Astrocyte of the hippocampus (primary cell): ENCODE measurements around the gene TMEM209.
A peak's percentile ranks its signal among the peaks of the same experiment; 100 is the strongest.
"Not testable (repeated sequence)": the region's sequence is repeated elsewhere in the genome, so short reads cannot be mapped to it uniquely, and the experiment has no call there.

Source experiments
- DNase-seq: peaks from one replicate; pipeline ENCODE4 v3.0.0; 2011; ENCODE audit warnings: low read depth, low spot score

Gene TMEM209

DNA sequence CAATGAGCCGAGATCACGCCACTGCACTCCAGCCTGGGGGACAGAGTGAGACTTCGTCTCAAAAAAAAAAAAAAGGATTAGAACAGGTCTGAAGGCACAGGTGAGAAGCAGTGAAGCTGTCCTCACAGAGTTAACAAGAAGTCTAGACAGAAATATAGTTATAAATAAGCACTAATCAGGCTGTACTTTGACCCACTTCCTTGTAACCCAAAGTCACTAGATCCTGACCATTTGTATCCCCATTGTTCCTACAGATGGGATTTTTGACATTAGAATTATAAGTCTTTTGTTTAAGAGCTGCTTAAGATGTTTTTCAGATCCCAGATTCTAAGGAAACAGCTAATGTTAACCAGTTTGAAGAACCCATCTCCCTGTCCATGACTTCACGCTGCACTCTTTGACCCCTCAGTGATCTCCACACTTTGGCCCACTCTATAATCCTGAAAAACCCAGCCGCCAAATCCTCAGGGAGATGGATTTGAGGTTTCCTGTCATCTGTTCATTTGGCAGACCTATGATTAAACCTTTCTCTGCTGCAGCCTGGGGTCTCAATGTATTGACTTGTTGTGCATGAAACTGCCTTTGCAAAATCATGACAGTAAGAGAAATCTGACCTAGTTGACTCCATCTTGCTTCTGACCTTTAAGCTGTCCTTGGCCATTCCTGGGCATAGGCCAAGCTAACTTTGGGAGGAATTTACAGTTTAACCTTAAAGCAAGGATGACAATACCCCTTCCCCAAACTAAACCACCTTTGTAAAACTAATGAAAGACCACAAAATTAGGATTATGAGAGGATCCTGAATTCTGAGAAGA is 13.8 kb upstream of the TMEM209 start:
- DNase-seq, result no peak

GRCh38 chr7:130216750-130217149 is 11.5 kb upstream of the TMEM209 start:
- no peak for DNase-seq

DNA sequence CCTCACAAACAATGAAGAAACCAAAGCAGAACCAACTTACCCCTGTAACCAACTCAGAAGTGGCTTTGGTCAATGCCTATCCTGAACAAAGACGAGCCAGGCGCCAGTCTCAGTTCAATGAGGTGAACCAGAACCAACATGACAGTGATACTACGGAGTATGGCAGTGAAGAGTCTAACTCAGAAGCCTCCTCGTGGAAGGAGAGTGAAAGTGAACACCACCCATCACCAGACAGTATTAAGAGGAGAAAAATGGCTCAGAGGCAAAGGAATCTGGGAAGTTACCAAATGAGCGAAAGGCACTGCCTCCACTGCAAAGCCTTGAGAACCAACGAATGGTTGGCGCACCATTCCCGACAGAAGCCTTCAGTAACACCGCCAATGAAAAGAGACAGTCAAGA is 10.8 kb upstream of the TMEM209 start:
- DNase-seq, result no peak

DNA sequence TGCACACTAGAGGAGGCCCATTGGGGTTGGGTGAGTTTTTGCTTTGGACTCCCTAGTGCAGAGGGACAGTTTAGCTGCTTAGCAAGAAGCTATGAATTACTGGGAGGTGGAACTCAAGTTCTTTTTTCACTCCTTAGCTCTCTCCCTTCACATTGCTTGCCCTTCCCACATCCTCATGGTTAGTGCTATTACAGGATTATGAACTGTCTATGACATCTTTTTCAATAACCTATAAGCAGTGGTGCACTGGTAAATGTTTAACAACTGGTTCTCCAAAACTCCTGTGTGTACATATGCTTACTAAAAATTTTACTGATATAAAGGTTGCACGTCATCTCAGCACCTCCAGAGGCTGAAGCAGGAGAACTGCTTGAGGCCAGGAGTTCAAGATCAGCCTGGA is 8.6 kb upstream of the TMEM209 start:
- DNase-seq, result no peak

- peak; percentile 30 for DNase-seq
Observed at GRCh38 chr7:130210181-130210935, 5.2 kb upstream of the TMEM209 start.

GRCh38 chr7:130208516-130208915 is 3.3 kb upstream of the TMEM209 start:
- DNase-seq, result no peak

- no peak for DNase-seq
Observed at GRCh38 chr7:130207642-130208041, 2.4 kb upstream of the TMEM209 start, which contains the start of gene SSMEM1. TSS of gene SSMEM1 (plus strand) at chr7:130207860. CDS start at chr7:130207911, 51 bp downstream.

DNA sequence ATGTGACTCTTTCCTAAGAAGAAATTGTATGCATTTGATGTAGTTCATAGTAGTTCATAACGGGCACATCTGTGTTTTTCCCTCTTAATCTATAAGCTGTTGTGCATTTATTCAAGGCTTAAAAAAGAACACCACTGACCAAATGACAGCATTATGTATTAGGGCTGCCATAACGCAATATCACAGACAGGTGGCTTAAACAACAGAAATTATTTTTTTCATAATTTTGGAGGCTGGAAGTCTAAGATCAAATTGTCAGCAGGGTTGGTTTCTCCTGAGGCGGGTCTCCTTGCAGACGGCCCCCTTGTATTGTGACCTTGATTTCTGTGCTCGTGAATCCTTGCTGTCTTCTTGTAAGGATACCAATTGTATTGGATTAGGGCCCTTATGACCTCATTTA is 1.8 kb upstream of the TMEM209 start:
- DNase-seq, result no peak

GRCh38 chr7:130201796-130202195 is 3.4 kb downstream of the TMEM209 start:
- no peak for DNase-seq

- DNase-seq, result no peak
Observed at GRCh38 chr7:130197094-130197493, 8.1 kb downstream of the TMEM209 start.

DNA sequence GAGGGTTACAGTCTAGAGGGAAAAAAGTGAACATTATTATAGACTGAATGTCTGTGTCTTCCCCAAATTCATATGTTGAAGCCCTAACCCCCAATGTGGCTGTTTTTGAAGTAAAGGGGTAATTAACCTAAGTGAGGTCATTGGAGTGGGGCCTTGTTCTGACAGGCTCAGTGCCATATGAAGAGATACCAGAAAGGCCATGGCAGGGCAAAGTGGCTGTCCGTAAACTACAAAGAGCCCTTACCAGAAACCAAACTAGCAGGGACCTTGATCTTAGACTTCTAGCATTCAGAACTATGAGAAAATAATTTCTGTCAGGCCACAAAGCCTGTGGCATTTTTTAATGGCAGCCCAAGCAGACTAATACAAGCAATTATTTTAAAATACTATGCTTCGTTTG is 8.7 kb downstream of the TMEM209 start:
- DNase-seq, result no peak

GRCh38 chr7:130195396-130195795 is 9.8 kb downstream of the TMEM209 start:
- DNase-seq, result no peak

DNA sequence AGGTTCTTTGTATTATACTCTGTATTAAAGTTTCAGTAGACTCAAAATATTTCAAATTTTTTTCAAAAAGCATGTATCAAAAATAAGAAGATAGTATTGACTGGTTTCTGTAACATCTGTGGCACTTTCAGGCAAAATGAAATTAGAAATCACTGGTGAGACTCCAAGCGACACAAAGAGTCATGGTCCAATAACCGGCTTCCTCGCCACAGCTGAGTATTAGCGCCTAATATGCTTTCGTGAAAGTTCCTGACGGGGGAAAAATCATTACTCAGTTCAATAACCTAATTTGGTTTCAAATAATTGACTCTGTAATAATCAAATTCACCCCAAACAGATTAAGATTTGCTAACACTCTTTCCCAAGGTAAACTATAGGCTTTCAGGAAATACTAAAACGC is 13.4 kb downstream of the TMEM209 start:
- DNase-seq, result no peak

GRCh38 chr7:130189343-130189742 is 15.9 kb downstream of the TMEM209 start:
- peak; percentile 42 for DNase-seq

DNA sequence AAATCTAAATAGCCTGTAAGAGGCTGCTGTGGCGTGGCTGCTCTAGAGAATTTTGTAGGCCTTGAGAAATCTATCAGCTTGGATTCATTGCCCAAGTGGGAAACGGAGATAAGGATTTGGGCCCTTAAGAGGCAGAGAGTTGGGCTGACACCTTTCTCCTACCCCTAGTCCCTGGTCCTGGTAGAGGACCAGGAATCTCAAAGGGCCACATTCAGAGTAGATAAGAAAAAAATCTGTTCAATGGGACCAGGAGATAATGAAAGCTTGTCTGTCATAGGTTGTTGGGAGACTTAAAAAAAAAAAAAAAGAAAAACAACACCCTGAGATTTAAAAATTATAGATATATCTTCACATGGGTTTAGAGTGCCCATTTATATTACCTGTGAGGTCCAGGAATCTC is 17.8 kb downstream of the TMEM209 start:
- DNase-seq, result no peak

DNA sequence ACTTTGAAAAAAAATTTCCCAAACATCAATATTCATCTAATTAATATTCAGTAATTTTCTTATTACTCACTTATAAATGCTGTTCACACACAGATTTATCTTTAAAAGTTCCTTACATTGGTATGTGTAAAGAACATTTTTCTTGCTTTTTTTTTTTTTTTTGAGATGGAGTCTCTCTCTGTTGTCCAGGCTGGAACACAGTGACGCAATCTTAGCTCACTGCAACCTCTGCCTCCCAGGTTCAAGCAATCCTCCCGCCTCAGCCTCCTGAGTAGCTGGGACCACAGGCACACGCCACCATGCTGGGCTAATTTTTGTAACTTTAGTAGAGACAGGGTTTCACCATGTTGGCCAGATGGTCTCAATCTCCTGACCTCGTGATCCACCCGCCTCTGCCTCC is 20.9 kb downstream of the TMEM209 start:
- DNase-seq, result not testable (repeated sequence)

DNA sequence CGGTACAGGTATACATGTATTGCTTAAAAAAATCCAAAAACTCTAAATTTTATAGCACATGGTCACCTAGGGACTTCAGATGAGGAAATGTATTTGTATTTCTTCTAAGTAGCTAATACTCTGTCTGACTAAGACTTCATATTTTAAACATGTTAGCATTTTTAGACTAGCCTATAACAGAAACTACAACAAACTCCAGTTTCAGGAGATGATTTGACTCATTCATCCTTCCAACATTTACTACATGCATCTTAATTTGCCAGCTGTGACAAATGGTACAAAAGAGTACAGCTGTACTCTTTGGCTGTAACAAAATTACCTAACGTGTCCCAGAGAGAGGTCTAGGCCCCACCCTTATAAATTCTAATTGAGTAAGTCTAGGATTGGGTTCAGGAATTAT is 22.2 kb downstream of the TMEM209 start:
- DNase-seq, result no peak

- no peak for DNase-seq
Observed at GRCh38 chr7:130181263-130181605, 24.0 kb downstream of the TMEM209 start.

- DNase-seq, result peak; percentile 59
Observed at GRCh38 chr7:130180571-130181262, 24.5 kb downstream of the TMEM209 start.

DNA sequence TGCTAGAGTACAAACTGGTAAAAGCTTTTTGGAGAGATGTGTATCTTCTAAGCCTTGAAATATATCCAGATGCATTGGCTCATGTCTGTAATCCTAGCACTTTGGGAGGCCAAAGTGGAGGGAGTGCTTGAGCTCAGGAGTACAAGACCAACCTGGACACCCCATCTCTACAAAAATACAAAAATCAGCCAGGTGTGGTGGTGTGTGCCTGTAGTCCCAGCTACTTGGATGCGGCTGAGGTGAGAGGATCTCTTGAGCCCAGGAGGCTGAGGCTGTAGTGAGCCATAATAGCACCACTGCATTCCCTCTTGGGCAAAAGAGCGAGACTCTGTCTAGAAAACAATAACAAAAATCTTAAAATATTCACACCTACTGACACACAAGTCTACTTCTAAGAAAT is 25.6 kb downstream of the TMEM209 start:
- DNase-seq, result no peak

DNA sequence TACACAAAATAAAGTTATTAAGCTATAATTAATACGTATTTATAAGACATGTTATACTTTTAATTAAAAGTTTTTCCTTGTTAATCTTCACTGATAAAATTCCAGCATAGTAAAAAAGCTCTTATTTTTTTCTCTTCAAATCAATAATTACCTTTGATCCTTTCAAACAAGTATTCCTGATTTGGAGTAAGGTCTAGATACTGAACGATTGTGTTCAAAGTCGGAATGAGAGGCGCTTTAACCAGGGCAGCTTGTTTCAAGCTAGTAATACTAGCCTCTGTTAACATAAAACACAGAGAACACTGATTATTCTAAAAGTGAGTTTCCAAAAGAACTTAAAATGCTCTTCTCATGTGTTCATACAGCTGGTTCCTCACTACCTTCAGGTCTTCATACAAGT is 27.0 kb downstream of the TMEM209 start:
- no peak for DNase-seq

DNA sequence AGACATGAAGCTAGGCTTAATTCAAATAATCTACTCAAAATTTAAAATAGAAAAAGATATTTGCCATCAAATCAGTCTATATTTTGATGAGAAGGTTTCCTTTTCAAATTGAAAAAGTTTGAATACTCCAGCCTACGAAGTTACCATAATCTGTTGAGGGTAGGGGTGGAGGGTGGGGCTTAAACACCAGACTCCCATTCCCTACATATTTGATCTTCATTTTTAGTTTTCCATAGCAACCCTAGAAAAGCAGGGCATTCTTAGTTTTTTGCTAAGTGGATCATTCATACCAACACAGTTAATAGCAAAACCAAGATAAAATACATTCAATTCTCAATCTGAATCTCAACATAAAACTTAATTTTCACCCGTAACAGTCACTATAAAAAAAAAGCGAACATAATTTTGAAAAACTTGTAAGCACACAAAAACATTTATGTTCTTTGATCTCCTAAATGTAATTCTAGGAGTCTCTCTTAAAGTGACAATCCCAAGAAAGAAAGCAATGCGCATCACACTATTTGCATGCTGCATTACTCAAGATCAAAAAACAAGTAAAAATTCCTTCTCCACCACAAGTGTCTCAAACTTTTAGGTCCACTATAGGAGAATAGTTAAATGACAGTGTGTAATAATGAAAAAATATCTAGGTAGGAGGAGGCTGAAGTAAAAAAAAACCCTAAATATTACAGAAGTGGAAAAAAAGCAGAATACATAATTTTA is 30.8 kb downstream of the TMEM209 start:
- DNase-seq, result no peak
